Natural killer cell (primary cell): Measurements from ENCODE around the gene SPIRE1. TPM values are rescaled to one million over a fixed set of nuclear protein-coding genes. Genes with fewer than 3 reads are reported as not detected.

Source experiments
- ATAC-seq, 3 donors: fragments of 150-1000 bp in 2 of 3; fragments of 200-7000 bp in 1 of 3; cut with Tn5 transposase; 1 replicate in 1 of 3; 2 replicates in 2 of 3; pipeline ENCODE4 v1.10.0; 2021; ENCODE audit warnings: mild to moderate bottlenecking in 2 of 3, moderate library complexity in 2 of 3
- DNase-seq, 2 donors: peaks; one replicate each; pipeline versions ENCODE4 v3.0.0 to v3.0.0-alpha.2; 2013 to 2021; ENCODE audit warnings: mixed read lengths in 1 of 2
- H3K27ac ChIP-seq: one replicate; pipeline ENCODE4 v1.5.1; 2013; ENCODE audit warnings: mild to moderate bottlenecking, low read length
- H3K27me3 ChIP-seq: one replicate; pipeline ENCODE4 v1.6.1; 2013; ENCODE audit warnings: low read length; ENCODE audit not compliant: control insufficient read depth, insufficient read depth
- H3K36me3 ChIP-seq: one replicate; pipeline ENCODE4 v1.6.1; 2013; ENCODE audit warnings: low read length; ENCODE audit not compliant: control insufficient read depth, insufficient read depth
- H3K4me1 ChIP-seq: one replicate; pipeline ENCODE4 v1.6.1; 2013; ENCODE audit warnings: low read length; ENCODE audit not compliant: control insufficient read depth, insufficient read depth
- H3K4me3 ChIP-seq: one replicate; pipeline ENCODE4 v1.5.1; 2013; ENCODE audit warnings: low read length
- H3K9me3 ChIP-seq: one replicate; pipeline ENCODE4 v1.6.1; 2013; ENCODE audit warnings: low read length; ENCODE audit not compliant: control insufficient read depth, insufficient read depth
- H3K27ac Mint-ChIP-seq, 2 donors: one replicate each; pipeline ENCODE4 v1.8.0; 2022; ENCODE audit warnings: mild to moderate bottlenecking in 2 of 2, mixed read lengths in 2 of 2, moderate library complexity in 1 of 2
- H3K27me3 Mint-ChIP-seq, 2 donors: one replicate each; pipeline ENCODE4 v1.8.0; 2022; ENCODE audit warnings: low read depth in 2 of 2, mixed read lengths in 2 of 2
- H3K36me3 Mint-ChIP-seq: one replicate; pipeline ENCODE4 v1.8.0; 2022; ENCODE audit warnings: mixed read lengths
- H3K4me1 Mint-ChIP-seq, 2 donors: one replicate each; pipeline ENCODE4 v1.8.0; 2022; ENCODE audit warnings: mixed read lengths in 2 of 2
- H3K4me3 Mint-ChIP-seq: one replicate; pipeline ENCODE4 v1.8.0; 2022; ENCODE audit warnings: mild to moderate bottlenecking, moderate library complexity, mixed read lengths
- H3K9me3 Mint-ChIP-seq, 2 donors: one replicate each; pipeline ENCODE4 v1.8.0; 2022; ENCODE audit warnings: mixed read lengths in 2 of 2
- WGBS: methylation state at CpG from one replicate; pipeline ENCODE4 v1.1.7; 2013; ENCODE audit warnings: missing lambda C conversion rate; ENCODE audit not compliant: insufficient coverage; 5-methylcytosine and 5-hydroxymethylcytosine counted together
- intact Hi-C: fragments of 100-400 bp; cut with micrococcal nuclease; formaldehyde crosslinking; loops from one replicate; pipeline ENCODE4 v1.14.2; 2022
- total RNA-seq, 4 donors: library from RNA; stranded (reverse); fragments of 120-200 nt in 1 of 4; gene quantifications; one replicate each; pipeline versions ENCODE4 v1.2.3 to v1.2.4, GENCODE V29; 2013 to 2022
- TF ChIP-seq, protein P1 (sequence below): fragments of 200-600 bp; IDR thresholded peaks from one replicate; pipeline ENCODE4 v1.8.0; 2022; ENCODE audit warnings: antibody characterized with exemption

SPIRE1 gene
- total RNA-seq, 3 donors from 2014 or later (not counting 1 experiment from before 2014, with no cell fraction given), result 4.8 to 6.7 (median 5.4) TPM

DNA sequence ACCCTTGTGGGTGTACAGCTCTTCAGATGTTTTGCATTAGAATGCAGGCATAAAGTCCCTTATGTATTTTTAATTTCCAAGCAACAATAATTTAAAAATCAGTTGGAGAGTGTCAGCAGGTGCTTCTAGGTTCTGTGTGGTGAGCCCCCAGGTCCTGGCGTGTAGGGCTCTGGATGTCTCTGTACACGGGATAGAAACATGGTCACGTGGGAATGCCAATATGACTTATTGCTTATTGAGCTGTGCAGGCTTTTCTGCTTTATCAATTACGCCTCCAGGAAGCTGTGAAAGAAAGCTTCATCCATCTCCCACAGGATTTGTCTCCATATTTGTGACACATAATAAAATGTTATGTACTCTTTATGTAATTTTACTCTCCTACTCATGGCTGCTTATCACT, 212.4 kb downstream of the SPIRE1 start:
- TF ChIP-seq, protein P1, sequence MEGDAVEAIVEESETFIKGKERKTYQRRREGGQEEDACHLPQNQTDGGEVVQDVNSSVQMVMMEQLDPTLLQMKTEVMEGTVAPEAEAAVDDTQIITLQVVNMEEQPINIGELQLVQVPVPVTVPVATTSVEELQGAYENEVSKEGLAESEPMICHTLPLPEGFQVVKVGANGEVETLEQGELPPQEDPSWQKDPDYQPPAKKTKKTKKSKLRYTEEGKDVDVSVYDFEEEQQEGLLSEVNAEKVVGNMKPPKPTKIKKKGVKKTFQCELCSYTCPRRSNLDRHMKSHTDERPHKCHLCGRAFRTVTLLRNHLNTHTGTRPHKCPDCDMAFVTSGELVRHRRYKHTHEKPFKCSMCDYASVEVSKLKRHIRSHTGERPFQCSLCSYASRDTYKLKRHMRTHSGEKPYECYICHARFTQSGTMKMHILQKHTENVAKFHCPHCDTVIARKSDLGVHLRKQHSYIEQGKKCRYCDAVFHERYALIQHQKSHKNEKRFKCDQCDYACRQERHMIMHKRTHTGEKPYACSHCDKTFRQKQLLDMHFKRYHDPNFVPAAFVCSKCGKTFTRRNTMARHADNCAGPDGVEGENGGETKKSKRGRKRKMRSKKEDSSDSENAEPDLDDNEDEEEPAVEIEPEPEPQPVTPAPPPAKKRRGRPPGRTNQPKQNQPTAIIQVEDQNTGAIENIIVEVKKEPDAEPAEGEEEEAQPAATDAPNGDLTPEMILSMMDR, result no peak
- 95% methylated on average over 4 of the region's 4 CpGs for WGBS
- H3K4me3 Mint-ChIP-seq, result no peak overlapping the region
- Histone ChIP-seq H3K4me1 (no peaks in the 10 kb centered on the region), H3K36me3 (no peaks in the 10 kb centered on the region), H3K9me3 (no peaks in the 10 kb centered on the region), H3K4me3 (no peak overlapping the region), H3K27ac (no peak overlapping the region), H3K27me3 (no peaks in the 10 kb centered on the region)
- intact Hi-C loops, result no loop called here
- H3K27ac Mint-ChIP-seq, result no peak overlapping the region
- H3K9me3 Mint-ChIP-seq, result no peaks in the 10 kb centered on the region
- no peaks in the 10 kb centered on the region for H3K4me1 Mint-ChIP-seq
- ATAC-seq (no peak), DNase-seq (no peak)
- H3K36me3 Mint-ChIP-seq, result no peaks in the 10 kb centered on the region
- H3K27me3 Mint-ChIP-seq, result no peaks in the 10 kb centered on the region

DNA sequence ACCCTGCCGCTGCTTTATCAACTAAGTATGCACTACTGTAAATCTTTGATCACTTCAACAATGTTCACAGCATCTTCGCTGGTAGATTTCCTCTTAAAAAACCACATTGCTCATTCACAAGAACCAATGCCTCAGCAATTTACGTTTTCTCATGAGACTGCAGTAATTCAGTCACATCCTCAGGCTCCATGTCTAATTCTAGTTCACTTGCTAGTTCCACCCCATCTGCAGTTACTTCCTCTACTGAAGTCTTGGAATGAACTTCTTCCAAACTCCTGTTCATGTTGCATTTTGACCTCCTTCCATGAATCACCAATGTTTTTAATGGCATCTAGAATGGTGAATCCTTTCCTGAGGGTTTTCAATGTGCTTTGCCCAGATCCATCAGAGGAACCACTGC, 214.4 kb downstream of the SPIRE1 start:
- no peaks in the 10 kb centered on the region for H3K36me3 Mint-ChIP-seq
- H3K4me1 Mint-ChIP-seq, result no peaks in the 10 kb centered on the region
- Histone ChIP-seq H3K27ac (no peak overlapping the region), H3K9me3 (no peaks in the 10 kb centered on the region), H3K36me3 (no peaks in the 10 kb centered on the region), H3K4me1 (no peaks in the 10 kb centered on the region), H3K4me3 (no peak overlapping the region), H3K27me3 (no peaks in the 10 kb centered on the region)
- ATAC-seq (no peak), DNase-seq (no peak)
- 84% methylated on average over 3 of the region's 3 CpGs for WGBS
- no peaks in the 10 kb centered on the region for H3K27me3 Mint-ChIP-seq
- intact Hi-C loops, result no loop called here
- no peak overlapping the region for H3K27ac Mint-ChIP-seq
- TF ChIP-seq, protein P1, result no peak
- no peaks in the 10 kb centered on the region for H3K9me3 Mint-ChIP-seq
- H3K4me3 Mint-ChIP-seq, result no peak overlapping the region

DNA sequence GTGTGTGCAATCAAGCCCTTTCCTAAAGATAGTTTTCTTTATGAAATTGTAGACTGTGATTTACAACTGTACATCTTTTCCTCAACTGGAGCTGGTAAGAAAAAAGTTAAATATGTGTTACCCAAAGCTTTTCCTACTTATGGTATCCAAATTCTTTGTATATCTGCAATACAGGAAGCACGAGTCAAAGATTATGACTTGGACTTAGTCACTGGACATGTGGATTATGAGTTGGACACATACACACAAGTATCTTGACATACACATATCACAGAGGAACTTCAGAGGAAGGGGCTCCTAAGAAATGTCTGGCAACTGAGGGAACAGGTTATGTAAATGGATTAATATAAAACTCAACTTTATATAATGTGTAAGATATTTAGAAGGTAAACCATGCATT, 215.0 kb downstream of the SPIRE1 start:
- H3K4me3 ChIP-seq, result no peak overlapping the region
- no peaks in the 10 kb centered on the region for H3K4me1 ChIP-seq
- DNase-seq (no peak), ATAC-seq (no peak)
- H3K27ac ChIP-seq, result no peak overlapping the region
- Mint-ChIP-seq H3K9me3 (no peaks in the 10 kb centered on the region), H3K27me3 (peaks cover 0 to 2% of the 10 kb centered on the region in 2 donors), H3K4me3 (no peak overlapping the region), H3K27ac (no peak overlapping the region), H3K4me1 (no peaks in the 10 kb centered on the region), H3K36me3 (no peaks in the 10 kb centered on the region)
- H3K9me3 ChIP-seq, result no peaks in the 10 kb centered on the region
- no peaks in the 10 kb centered on the region for H3K36me3 ChIP-seq
- TF ChIP-seq, protein P1, result no peak
- intact Hi-C loops, result no loop called here
- no CpG with 5 or more reads among the region's 1 CpG for WGBS
- H3K27me3 ChIP-seq, result no peaks in the 10 kb centered on the region

DNA sequence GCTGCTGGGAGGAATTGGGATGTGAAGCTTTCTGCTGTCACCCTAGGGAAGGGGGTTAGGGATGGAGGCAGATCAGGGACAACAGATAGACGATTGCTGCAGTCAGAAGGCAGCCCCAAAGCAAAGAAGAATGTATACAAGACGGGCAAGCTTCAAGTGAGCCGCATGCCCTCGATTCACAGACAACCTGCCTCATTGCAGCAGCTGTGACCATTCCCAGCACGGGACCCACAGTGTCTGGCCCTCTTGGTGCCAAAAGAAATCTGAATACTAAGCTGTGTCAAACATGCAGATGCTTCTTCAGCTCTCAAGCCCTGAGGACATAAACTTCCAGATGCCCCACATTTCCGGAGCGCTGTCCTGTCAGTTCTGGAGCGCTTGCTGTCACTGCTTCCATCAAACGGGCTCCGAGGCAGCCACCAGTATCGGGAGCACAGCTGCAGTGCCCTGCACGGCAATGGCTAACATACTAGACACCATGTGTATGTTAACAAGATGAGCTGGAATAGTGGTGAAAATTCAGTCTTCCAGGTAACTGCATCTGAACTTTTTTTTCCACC, 216.4 kb downstream of the SPIRE1 start:
- Mint-ChIP-seq H3K4me1 (no peaks in the 10 kb centered on the region), H3K27ac (no peak overlapping the region), H3K4me3 (no peak overlapping the region), H3K27me3 (peaks cover 0 to 2% of the 10 kb centered on the region in 2 donors), H3K36me3 (no peaks in the 10 kb centered on the region), H3K9me3 (no peaks in the 10 kb centered on the region)
- Histone ChIP-seq H3K4me1 (no peaks in the 10 kb centered on the region), H3K27ac (no peak overlapping the region), H3K27me3 (no peaks in the 10 kb centered on the region), H3K4me3 (no peak overlapping the region), H3K36me3 (no peaks in the 10 kb centered on the region), H3K9me3 (no peaks in the 10 kb centered on the region)
- intact Hi-C loops, result no loop called here
- DNase-seq (no peak), ATAC-seq (peak in 1 of 3 donors; percentile 14)
- WGBS, result 95% methylated on average over 12 of the region's 12 CpGs
- TF ChIP-seq, protein P1, result no peak
